ENCODE data around the gene TMEM63A.

TMEM63A gene

DNA sequence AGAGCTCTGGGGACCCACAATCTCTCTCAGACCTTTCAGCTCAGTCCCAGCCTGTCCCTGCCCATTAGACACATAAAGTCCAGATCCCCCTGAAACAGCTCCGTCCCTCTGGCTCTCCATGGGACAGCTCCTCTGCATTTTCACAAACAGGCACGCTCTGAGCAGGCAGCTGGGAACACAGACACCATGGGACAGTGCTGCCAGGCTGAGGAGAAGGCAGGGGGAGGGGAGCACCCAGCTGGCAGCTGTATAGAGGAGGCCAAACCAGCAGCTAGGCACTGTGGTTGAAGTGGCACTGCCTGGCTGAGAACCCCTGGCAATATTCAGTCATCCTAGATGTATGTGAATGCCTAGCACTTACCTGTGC lies 2.0 kb downstream of the TMEM63A start:
- Histone ChIP-seq H3K79me2 (ENCODE audit: insufficient read depth, low read length) (no peaks in the 10 kb centered on the region), H2AFZ (ENCODE audit: low read depth, low read length, severe bottlenecking) (no peak overlapping the region), H3K4me3 (ENCODE audit: insufficient read depth, low read length, poor library complexity, severe bottlenecking) (no peak overlapping the region), H3K9ac (ENCODE audit: low read length) (no peak overlapping the region), H3K4me2 (ENCODE audit: low read depth, low read length, poor library complexity, severe bottlenecking) (no peak overlapping the region), H3K36me3 (ENCODE audit: low read length) (no peaks in the 10 kb centered on the region), H4K20me1 (ENCODE audit: low read depth, low read length) (no peaks in the 10 kb centered on the region), H3F3A (ENCODE audit: insufficient read depth) (no peaks in the 10 kb centered on the region), H3K27ac (ENCODE audit: low read depth, low read length) (no peak overlapping the region), H3K9me2 (replicated peaks; ENCODE audit: insufficient read depth, low read length) (no peaks in the 10 kb centered on the region), H3K9me3 (ENCODE audit: insufficient read depth, low read length) (no peaks in the 10 kb centered on the region), H3K27me3 (ENCODE audit: low read length) (no peaks in the 10 kb centered on the region)
- TF ChIP-seq EZH2phosphoT487 (conservative IDR thresholded peaks at IDR 0.05; ENCODE audit: low read length) (no peak), CTCF (IDR thresholded peaks at IDR 0.05; ENCODE audit: insufficient read depth, low read length, poor library complexity, severe bottlenecking) (no peak)

DNA sequence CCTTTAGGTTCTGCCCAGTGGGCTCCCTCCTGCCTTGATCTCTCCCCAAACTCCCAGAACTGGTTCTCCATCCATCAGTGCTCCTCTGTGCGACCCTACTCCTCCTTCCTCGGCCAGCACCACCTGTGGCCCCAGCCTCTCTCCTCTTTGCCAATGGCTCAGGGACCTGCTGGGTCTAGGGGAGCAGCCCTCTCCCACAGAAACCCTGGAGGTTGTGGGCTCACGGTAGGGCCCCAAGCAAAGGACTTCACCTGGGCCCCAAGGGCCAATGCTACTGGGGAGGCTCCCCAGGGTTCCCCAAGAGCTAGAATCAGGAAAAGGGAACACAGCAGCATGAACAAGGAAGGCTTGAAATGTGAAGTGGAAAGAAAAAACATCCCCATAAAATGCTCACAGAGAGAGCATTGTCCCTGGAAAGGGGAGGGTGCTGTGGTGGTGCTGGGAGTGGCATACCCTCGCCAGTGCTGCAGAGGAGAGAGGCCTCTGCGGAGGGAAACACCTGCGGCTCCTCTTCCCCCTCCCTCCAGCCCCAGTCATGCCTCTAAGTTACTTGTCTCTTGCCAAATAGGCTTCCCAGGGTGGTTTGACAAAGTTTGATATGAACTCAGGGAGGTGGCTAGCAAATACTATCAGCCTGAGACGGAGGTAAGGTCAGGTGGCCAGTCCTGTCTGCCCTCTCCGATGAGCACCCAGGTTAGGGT lies 2.5 kb downstream of the TMEM63A start:
- no peaks in the 10 kb centered on the region for H3K27me3 ChIP-seq (ENCODE audit: low read length)
- no peak overlapping the region for H2AFZ ChIP-seq (ENCODE audit: low read depth, low read length, severe bottlenecking)
- no peaks in the 10 kb centered on the region for H4K20me1 ChIP-seq (ENCODE audit: low read depth, low read length)
- H3K36me3 ChIP-seq (ENCODE audit: low read length), result no peaks in the 10 kb centered on the region
- H3K4me3 ChIP-seq (ENCODE audit: insufficient read depth, low read length, poor library complexity, severe bottlenecking), result no peak overlapping the region
- no peaks in the 10 kb centered on the region for H3K79me2 ChIP-seq (ENCODE audit: insufficient read depth, low read length)
- no peak for TF ChIP-seq EZH2phosphoT487 (conservative IDR thresholded peaks at IDR 0.05; ENCODE audit: low read length)
- no peak for TF ChIP-seq CTCF (IDR thresholded peaks at IDR 0.05; ENCODE audit: insufficient read depth, low read length, poor library complexity, severe bottlenecking)
- no peaks in the 10 kb centered on the region for H3F3A ChIP-seq (ENCODE audit: insufficient read depth)
- H3K9me2 ChIP-seq (replicated peaks; ENCODE audit: insufficient read depth, low read length), result no peaks in the 10 kb centered on the region
- H3K27ac ChIP-seq (ENCODE audit: low read depth, low read length), result no peak overlapping the region
- no peaks in the 10 kb centered on the region for H3K9me3 ChIP-seq (ENCODE audit: insufficient read depth, low read length)
- no peak overlapping the region for H3K4me2 ChIP-seq (ENCODE audit: low read depth, low read length, poor library complexity, severe bottlenecking)
- H3K9ac ChIP-seq (ENCODE audit: low read length), result no peak overlapping the region

- H3K9me2 ChIP-seq (replicated peaks; ENCODE audit: insufficient read depth, low read length), result no peaks in the 10 kb centered on the region
- H3K4me3 ChIP-seq (ENCODE audit: insufficient read depth, low read length, poor library complexity, severe bottlenecking), result no peak overlapping the region
- no peaks in the 10 kb centered on the region for H3F3A ChIP-seq (ENCODE audit: insufficient read depth)
- no peaks in the 10 kb centered on the region for H3K27me3 ChIP-seq (ENCODE audit: low read length)
- no peaks in the 10 kb centered on the region for H3K79me2 ChIP-seq (ENCODE audit: insufficient read depth, low read length)
- no peak overlapping the region for H2AFZ ChIP-seq (ENCODE audit: low read depth, low read length, severe bottlenecking)
- H3K9me3 ChIP-seq (ENCODE audit: insufficient read depth, low read length), result no peaks in the 10 kb centered on the region
- no peak overlapping the region for H3K27ac ChIP-seq (ENCODE audit: low read depth, low read length)
- H3K36me3 ChIP-seq (ENCODE audit: low read length), result no peaks in the 10 kb centered on the region
- H4K20me1 ChIP-seq (ENCODE audit: low read depth, low read length), result no peaks in the 10 kb centered on the region
- no peak overlapping the region for H3K4me2 ChIP-seq (ENCODE audit: low read depth, low read length, poor library complexity, severe bottlenecking)
- no peak for TF ChIP-seq CTCF (IDR thresholded peaks at IDR 0.05; ENCODE audit: insufficient read depth, low read length, poor library complexity, severe bottlenecking)
- no peak for TF ChIP-seq EZH2phosphoT487 (conservative IDR thresholded peaks at IDR 0.05; ENCODE audit: low read length)
- H3K9ac ChIP-seq (ENCODE audit: low read length), result no peak overlapping the region
Measured at GRCh38 chr1:225878282-225878681, 3.9 kb downstream of the TMEM63A start.

Data from SU-DHL-6 (cell line).